H9 (cell line): ENCODE measurements around the gene PPM1G. TPM values are rescaled to one million over a fixed set of nuclear protein-coding genes. Genes with fewer than 3 reads are reported as not detected.

Source experiments
- DNase-seq: peaks from one replicate; pipeline ENCODE4 v3.0.0-alpha.2; 2017
- H2AFZ ChIP-seq: one replicate; pipeline ENCODE4 v1.6.1; 2013; ENCODE audit warnings: mild to moderate bottlenecking, low read length, control low read depth, moderate library complexity
- H2AK5ac ChIP-seq: 2 replicates; pipeline ENCODE4 v1.6.1; 2013; ENCODE audit warnings: low read length, control low read depth, mixed read lengths; ENCODE audit not compliant: insufficient read length
- H2BK120ac ChIP-seq: one replicate; pipeline ENCODE4 v1.6.1; 2013; ENCODE audit warnings: low read depth, mild to moderate bottlenecking, low read length, control low read depth, inconsistent platforms; ENCODE audit not compliant: poor library complexity, severe bottlenecking
- H2BK12ac ChIP-seq: 2 replicates; pipeline ENCODE4 v1.6.1; 2013; ENCODE audit warnings: low read length, control low read depth, mixed read lengths, low read depth; ENCODE audit not compliant: insufficient read length
- H2BK15ac ChIP-seq: 2 replicates; pipeline ENCODE4 v1.6.1; 2013; ENCODE audit warnings: low read depth, low read length, control low read depth
- H2BK20ac ChIP-seq: one replicate; pipeline ENCODE4 v1.6.1; 2013; ENCODE audit warnings: low read depth, mild to moderate bottlenecking, low read length, control low read depth, inconsistent platforms; ENCODE audit not compliant: poor library complexity, severe bottlenecking
- H2BK5ac ChIP-seq: 2 replicates; pipeline ENCODE4 v1.6.1; 2013; ENCODE audit warnings: low read length, control low read depth, mixed read lengths; ENCODE audit not compliant: insufficient read length
- H3K14ac ChIP-seq: 2 replicates; pipeline ENCODE4 v1.6.1; 2013; ENCODE audit warnings: low read length, control low read depth; ENCODE audit not compliant: insufficient read depth
- H3K18ac ChIP-seq: 2 replicates; pipeline ENCODE4 v1.6.1; 2013; ENCODE audit warnings: low read depth, mild to moderate bottlenecking, mixed read lengths, low read length, control low read depth; ENCODE audit not compliant: insufficient read length
- H3K23ac ChIP-seq: 2 replicates; pipeline ENCODE4 v1.6.1; 2013; ENCODE audit warnings: low read length, control low read depth, mixed read lengths, low read depth; ENCODE audit not compliant: insufficient read length
- H3K23me2 ChIP-seq: 2 replicates; pipeline ENCODE4 v1.6.1; 2013; ENCODE audit warnings: low read depth, mild to moderate bottlenecking, mixed read lengths, low read length, control low read depth; ENCODE audit not compliant: insufficient read length, poor library complexity, severe bottlenecking
- H3K27ac ChIP-seq: 2 replicates; pipeline ENCODE4 v1.5.1; 2013; ENCODE audit warnings: low read length, control low read depth, mixed read lengths, low read depth; ENCODE audit not compliant: insufficient read length
- H3K27me3 ChIP-seq: 2 replicates; pipeline ENCODE4 v1.6.1; 2013; ENCODE audit warnings: low read length, control low read depth, inconsistent platforms; ENCODE audit not compliant: insufficient read depth
- H3K4ac ChIP-seq: 2 replicates; pipeline ENCODE4 v1.6.1; 2013; ENCODE audit warnings: low read depth, mild to moderate bottlenecking, control low read depth, inconsistent platforms, low read length, moderate library complexity
- H3K4me1 ChIP-seq: 2 replicates; pipeline ENCODE4 v1.6.1; 2013; ENCODE audit warnings: low read length, control low read depth, inconsistent platforms; ENCODE audit not compliant: insufficient read depth
- H3K4me2 ChIP-seq: 2 replicates; pipeline ENCODE4 v1.6.1; 2013; ENCODE audit warnings: low read length, control low read depth, mixed read lengths; ENCODE audit not compliant: insufficient read length, insufficient read depth
- H3K56ac ChIP-seq: 2 replicates; pipeline ENCODE4 v1.6.1; 2013; ENCODE audit warnings: low read depth, mild to moderate bottlenecking, mixed read lengths, low read length, control low read depth; ENCODE audit not compliant: insufficient read length
- H3K79me1 ChIP-seq: 2 replicates; pipeline ENCODE4 v1.6.1; 2013; ENCODE audit warnings: low read depth, mild to moderate bottlenecking, moderate library complexity, low read length, control low read depth, inconsistent platforms; ENCODE audit not compliant: insufficient read depth, poor library complexity, severe bottlenecking
- H3K79me2 ChIP-seq: 2 replicates; pipeline ENCODE4 v1.6.1; 2013; ENCODE audit warnings: low read length, control low read depth, inconsistent platforms; ENCODE audit not compliant: insufficient read depth
- H3K9ac ChIP-seq: 2 replicates; pipeline ENCODE4 v1.6.1; 2013; ENCODE audit warnings: low read length, control low read depth, mixed read lengths; ENCODE audit not compliant: insufficient read length; ENCODE audit errors: extremely low read depth
- H3K9me3 ChIP-seq: one replicate; pipeline ENCODE4 v1.6.1; 2013; ENCODE audit warnings: low read depth, low read length, inconsistent platforms; ENCODE audit not compliant: control insufficient read depth
- H3T11ph ChIP-seq: one replicate; pipeline ENCODE4 v1.6.1; 2013; ENCODE audit warnings: mild to moderate bottlenecking, low read length, control low read depth, inconsistent platforms
- H4K20me1 ChIP-seq: one replicate; pipeline ENCODE4 v1.6.1; 2013; ENCODE audit not compliant: control insufficient read depth, insufficient read length, insufficient read depth
- H4K5ac ChIP-seq: 2 replicates; pipeline ENCODE4 v1.6.1; 2013; ENCODE audit warnings: low read depth, mild to moderate bottlenecking, mixed read lengths, low read length, control low read depth; ENCODE audit not compliant: insufficient read length
- H4K8ac ChIP-seq: replicated peaks from 2 replicates; pipeline ENCODE4 v1.6.1; 2013; ENCODE audit warnings: low read length, control low read depth, mixed read lengths, low read depth; ENCODE audit not compliant: insufficient read length
- H4K91ac ChIP-seq: 2 replicates; pipeline ENCODE4 v1.6.1; 2013; ENCODE audit warnings: low read depth, mild to moderate bottlenecking, moderate library complexity, mixed read lengths, low read length, control low read depth; ENCODE audit not compliant: insufficient read length
- H3K27ac Mint-ChIP-seq, 3 experiments: 2 replicates in 2 of 3; 3 replicates in 1 of 3; pipeline ENCODE4 v1.8.0; 2020 to 2021; ENCODE audit warnings: mixed read lengths in 3 of 3, mild to moderate bottlenecking in 1 of 3, moderate library complexity in 1 of 3
- H3K27me3 Mint-ChIP-seq: 2 replicates; pipeline ENCODE4 v1.8.0; 2021; ENCODE audit warnings: low read depth, mild to moderate bottlenecking, moderate library complexity, mixed read lengths
- H3K36me3 Mint-ChIP-seq, 3 experiments: 2 replicates in 2 of 3; 3 replicates in 1 of 3; pipeline ENCODE4 v1.8.0; 2020 to 2021; ENCODE audit warnings: low read depth in 3 of 3, mixed read lengths in 3 of 3; ENCODE audit not compliant: insufficient read depth in 1 of 3
- H3K4me1 Mint-ChIP-seq, 2 experiments: 2 replicates each; pipeline ENCODE4 v1.8.0; 2020; ENCODE audit warnings: mixed read lengths in 2 of 2
- H3K4me3 Mint-ChIP-seq, 2 experiments: 2 replicates in 1 of 2; 3 replicates in 1 of 2; pipeline ENCODE4 v1.8.0; 2020 to 2021; ENCODE audit warnings: mild to moderate bottlenecking in 2 of 2, mixed read lengths in 2 of 2, moderate library complexity in 1 of 2
- H3K9me3 Mint-ChIP-seq, 2 experiments: 2 replicates in 1 of 2; 3 replicates in 1 of 2; pipeline ENCODE4 v1.8.0; 2020; ENCODE audit warnings: mild to moderate bottlenecking in 2 of 2, mixed read lengths in 2 of 2, moderate library complexity in 1 of 2
- CTCF ChIP-seq: fragments of 200-600 bp; sonication (generic); conservative IDR thresholded peaks from 3 replicates; pipeline ENCODE4 v1.8.0; 2021; ENCODE audit warnings: antibody characterized with exemption, mild to moderate bottlenecking
- WGBS: extraction: QIAGEN DNeasy Blood & Tissue Kit; methylation state at CpG from one replicate; pipeline ENCODE4 v1.1.7; 2013; ENCODE audit warnings: missing lambda C conversion rate, low lambda C conversion rate, mixed read lengths; ENCODE audit not compliant: insufficient read length; ENCODE audit errors: extremely low coverage; 5-methylcytosine and 5-hydroxymethylcytosine counted together
- total RNA-seq: library from RNA; stranded (reverse); gene quantifications from 2 replicates; pipeline ENCODE4 v1.2.1, GENCODE V29; 2021

PPM1G gene
- total RNA-seq, 1 experiment from 2014 or later: 146 TPM

GRCh38 chr2:27381577-27382181 lies 27.7 kb downstream of the PPM1G start:
- Histone ChIP-seq H3K56ac (no peak overlapping the region), H2AK5ac (no peak overlapping the region), H4K8ac (no peak overlapping the region), H3K4me1 (no peaks in the 10 kb centered on the region), H3K79me1 (no peaks in the 10 kb centered on the region), H3K79me2 (no peaks in the 10 kb centered on the region), H2BK15ac (no peak overlapping the region), H3K18ac (peak overlapping the region; percentile 86), H3K4me2 (no peak overlapping the region), H4K5ac (peak overlapping the region; percentile 56), H2AFZ (no peak overlapping the region), H2BK5ac (no peak overlapping the region), H3K9me3 (no peaks in the 10 kb centered on the region), H3T11ph (no peak overlapping the region), H4K20me1 (no peaks in the 10 kb centered on the region), H3K23ac (no peak overlapping the region), H3K14ac (peak overlapping the region; percentile 80; the same call in 1 of the 2 replicates), H2BK12ac (no peak overlapping the region), H4K91ac (no peak overlapping the region), H2BK120ac (no peak overlapping the region), H3K9ac (no peak overlapping the region), H3K27me3 (no peaks in the 10 kb centered on the region), H3K4ac (no peak overlapping the region), H3K23me2 (peaks cover 12% of the 10 kb centered on the region), H2BK20ac (no peak overlapping the region), H3K27ac (peak overlapping the region; percentile 81)
- DNase-seq: no peak
- peaks cover 1% of the 10 kb centered on the region; the same call in 1 of the 2 replicates for H3K27me3 Mint-ChIP-seq
- H3K27ac Mint-ChIP-seq: peak overlapping the region; percentile 97 to 100 (median 99)
- no peak for TF ChIP-seq CTCF
- peak overlapping the region; percentile 86 to 94; a peak in 4 of 5 replicates for H3K4me3 Mint-ChIP-seq
- peaks cover 19 to 27% of the 10 kb centered on the region in 2 experiments for H3K4me1 Mint-ChIP-seq
- no CpG with 5 or more reads among the region's 10 CpGs for WGBS
- peaks cover 34 to 86% (median 71%) of the 10 kb centered on the region in 3 experiments; a peak in 6 of 7 replicates for H3K36me3 Mint-ChIP-seq
- H3K9me3 Mint-ChIP-seq: no peaks in the 10 kb centered on the region
